Dermis microvascular lymphatic vessel endothelial cell (primary cell): ENCODE data around the gene GTF3C4. TPM values are rescaled to one million over a fixed set of nuclear protein-coding genes. Genes with fewer than 3 reads are reported as not detected.

Source experiments
- DNase-seq, 2 donors: peaks; one replicate each; pipeline versions ENCODE4 v3.0.0 to v3.0.0-alpha.2; 2010; ENCODE audit warnings: low read depth in 2 of 2
- total RNA-seq: library from RNA; depleted of rRNA; stranded (reverse); fragments of >200 nt; gene quantifications from 2 replicates; pipeline ENCODE4 v1.2.1, GENCODE V29; 2014

Gene GTF3C4
- total RNA-seq, 1 donor from 2014 or later, result 11.7 TPM

GRCh38 chr9:132648283-132648682 is 22.0 kb upstream of the GTF3C4 start:
- no peak for DNase-seq

- DNase-seq, result no peak
Observed at GRCh38 chr9:132648685-132649084, 21.6 kb upstream of the GTF3C4 start.

- peak in 1 of 2 donors; percentile 21 for DNase-seq
Observed at GRCh38 chr9:132651259-132651658, 19.0 kb upstream of the GTF3C4 start.

GRCh38 chr9:132656299-132656698 is 14.0 kb upstream of the GTF3C4 start:
- no peak for DNase-seq

GRCh38 chr9:132662152-132662945 is 7.9 kb upstream of the GTF3C4 start:
- DNase-seq, result no peak

GRCh38 chr9:132663117-132663516 is 7.1 kb upstream of the GTF3C4 start:
- DNase-seq, result no peak

GRCh38 chr9:132663851-132664250 is 6.4 kb upstream of the GTF3C4 start:
- DNase-seq, result no peak

- DNase-seq, result peak; percentile 48 to 72
Observed at GRCh38 chr9:132669319-132669697, 956 bp upstream of the GTF3C4 start.

GRCh38 chr9:132669698-132670456 is 387 bp upstream of the GTF3C4 start, which contains the start of gene DDX31:
DDX31 (minus strand) TSS chr9:132669983; CDS start chr9:132669934, 49 bp downstream.
- peak; percentile 55 to 86 for DNase-seq

GRCh38 chr9:132671620-132672412 is 1.6 kb downstream of the GTF3C4 start:
- peak in 1 of 2 donors; percentile 8 for DNase-seq

GRCh38 chr9:132672413-132672690 is 2.1 kb downstream of the GTF3C4 start:
- DNase-seq, result peak in 1 of 2 donors; percentile 11

GRCh38 chr9:132673355-132673754 is 3.1 kb downstream of the GTF3C4 start:
- DNase-seq, result peak in 1 of 2 donors; percentile 38

- DNase-seq, result no peak
Observed at GRCh38 chr9:132674485-132674884, 4.2 kb downstream of the GTF3C4 start.

- DNase-seq, result no peak
Observed at GRCh38 chr9:132677976-132678375, 7.7 kb downstream of the GTF3C4 start.

- DNase-seq, result no peak
Observed at GRCh38 chr9:132679946-132680625, 9.8 kb downstream of the GTF3C4 start.

- DNase-seq, result no peak
Observed at GRCh38 chr9:132681561-132681960, 11.3 kb downstream of the GTF3C4 start.

GRCh38 chr9:132683873-132684272 is 13.6 kb downstream of the GTF3C4 start:
- DNase-seq, result no peak

- DNase-seq, result no peak
Observed at GRCh38 chr9:132690696-132691095, 20.4 kb downstream of the GTF3C4 start.

- DNase-seq, result peak in 1 of 2 donors; percentile 34
Observed at GRCh38 chr9:132694144-132694543, 23.9 kb downstream of the GTF3C4 start.

- no peak for DNase-seq
Observed at GRCh38 chr9:132697230-132697629, 27.0 kb downstream of the GTF3C4 start.

- DNase-seq, result peak in 1 of 2 donors; percentile 67
Observed at GRCh38 chr9:132698989-132699388, 28.7 kb downstream of the GTF3C4 start.
